Measurements from ENCODE around the gene ZBTB46. TPM values are rescaled to one million over a fixed set of nuclear protein-coding genes. Genes with fewer than 3 reads are reported as not detected.

ZBTB46 gene
- polyA plus RNA-seq, 1 experiment: 2.0 TPM

DNA sequence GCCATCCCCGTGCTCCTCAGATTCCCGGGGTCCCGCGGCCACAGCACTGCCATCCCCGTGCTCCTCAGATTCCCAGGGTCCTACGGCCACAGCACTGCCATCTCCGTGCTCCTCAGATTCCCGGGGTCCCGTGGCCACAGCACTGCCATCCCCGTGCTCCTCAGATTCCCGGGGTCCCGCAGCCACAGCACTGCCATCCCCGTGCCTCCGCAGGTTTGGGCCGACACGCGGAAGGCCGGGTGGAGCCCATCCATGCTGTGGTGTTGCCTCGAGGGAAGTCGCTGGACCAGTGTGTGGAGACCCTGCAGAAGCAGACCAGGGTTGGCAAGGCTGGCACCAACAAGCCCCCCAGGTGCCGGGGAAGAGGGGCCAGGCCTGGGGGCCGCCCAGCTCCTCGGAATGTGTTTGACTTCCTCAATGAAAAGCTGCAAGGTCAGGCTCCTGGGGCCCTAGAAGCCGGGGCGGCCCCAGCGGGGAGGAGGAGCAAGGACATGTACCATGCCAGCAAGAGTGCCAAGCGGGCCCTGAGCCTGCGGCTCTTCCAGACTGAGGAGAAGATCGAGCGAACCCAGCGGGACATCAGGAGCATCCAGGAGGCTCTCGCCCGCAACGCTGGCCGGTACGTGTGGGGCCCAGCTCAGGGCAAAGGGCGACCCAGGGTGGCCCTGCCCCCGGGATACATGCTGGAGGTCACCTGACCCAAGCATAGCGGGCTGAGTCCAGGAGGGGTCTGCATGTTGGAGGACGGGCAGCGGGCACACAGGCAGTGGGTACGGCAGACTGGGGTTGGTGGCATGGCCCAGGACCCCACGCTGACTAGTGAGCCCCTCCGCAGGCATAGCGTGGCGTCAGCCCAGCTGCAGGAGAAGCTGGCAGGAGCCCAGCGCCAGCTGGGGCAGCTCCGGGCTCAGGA lies 95.9 kb downstream of the ZBTB46 start:
- DNase-seq (ENCODE audit: low read depth, low spot score): no peak
- ChIA-PET CTCF (no interaction called here), POLR2A (no interaction called here)
- no peak overlapping the region for H3K4me3 ChIP-seq (ENCODE audit: low read depth, low read length)
- no peaks in the 10 kb centered on the region; the same call in 1 of the 2 replicates for H3K9me3 ChIP-seq (ENCODE audit: control insufficient read depth, insufficient read depth, low read length)
- no peaks in the 10 kb centered on the region for H3K27me3 ChIP-seq (ENCODE audit: control insufficient read depth, insufficient read depth, low read length)
- H3K27ac ChIP-seq (ENCODE audit: low read depth, low read length): no peak overlapping the region
- TF ChIP-seq, protein P1, sequence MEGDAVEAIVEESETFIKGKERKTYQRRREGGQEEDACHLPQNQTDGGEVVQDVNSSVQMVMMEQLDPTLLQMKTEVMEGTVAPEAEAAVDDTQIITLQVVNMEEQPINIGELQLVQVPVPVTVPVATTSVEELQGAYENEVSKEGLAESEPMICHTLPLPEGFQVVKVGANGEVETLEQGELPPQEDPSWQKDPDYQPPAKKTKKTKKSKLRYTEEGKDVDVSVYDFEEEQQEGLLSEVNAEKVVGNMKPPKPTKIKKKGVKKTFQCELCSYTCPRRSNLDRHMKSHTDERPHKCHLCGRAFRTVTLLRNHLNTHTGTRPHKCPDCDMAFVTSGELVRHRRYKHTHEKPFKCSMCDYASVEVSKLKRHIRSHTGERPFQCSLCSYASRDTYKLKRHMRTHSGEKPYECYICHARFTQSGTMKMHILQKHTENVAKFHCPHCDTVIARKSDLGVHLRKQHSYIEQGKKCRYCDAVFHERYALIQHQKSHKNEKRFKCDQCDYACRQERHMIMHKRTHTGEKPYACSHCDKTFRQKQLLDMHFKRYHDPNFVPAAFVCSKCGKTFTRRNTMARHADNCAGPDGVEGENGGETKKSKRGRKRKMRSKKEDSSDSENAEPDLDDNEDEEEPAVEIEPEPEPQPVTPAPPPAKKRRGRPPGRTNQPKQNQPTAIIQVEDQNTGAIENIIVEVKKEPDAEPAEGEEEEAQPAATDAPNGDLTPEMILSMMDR (IDR thresholded peaks at IDR 0.05; ENCODE audit: low read depth, low read length): no peak

- H3K4me3 ChIP-seq (ENCODE audit: low read depth, low read length): no peak overlapping the region
- TF ChIP-seq, protein P1 (IDR thresholded peaks at IDR 0.05; ENCODE audit: low read depth, low read length): no peak
- CTCF ChIA-PET: no interaction called here
- POLR2A ChIA-PET: no interaction called here
- no peak for DNase-seq (ENCODE audit: low read depth, low spot score)
- H3K9me3 ChIP-seq (ENCODE audit: control insufficient read depth, insufficient read depth, low read length): no peaks in the 10 kb centered on the region; the same call in 1 of the 2 replicates
- no peaks in the 10 kb centered on the region for H3K27me3 ChIP-seq (ENCODE audit: control insufficient read depth, insufficient read depth, low read length)
- H3K27ac ChIP-seq (ENCODE audit: low read depth, low read length): peak overlapping the region; percentile 21
Observed at GRCh38 chr20:63734111-63734945, 96.7 kb downstream of the ZBTB46 start.

GRCh38 chr20:63733579-63734081 lies 97.4 kb downstream of the ZBTB46 start:
- POLR2A ChIA-PET: no interaction called here
- CTCF ChIA-PET: no interaction called here
- no peak for DNase-seq (ENCODE audit: low read depth, low spot score)

DNA sequence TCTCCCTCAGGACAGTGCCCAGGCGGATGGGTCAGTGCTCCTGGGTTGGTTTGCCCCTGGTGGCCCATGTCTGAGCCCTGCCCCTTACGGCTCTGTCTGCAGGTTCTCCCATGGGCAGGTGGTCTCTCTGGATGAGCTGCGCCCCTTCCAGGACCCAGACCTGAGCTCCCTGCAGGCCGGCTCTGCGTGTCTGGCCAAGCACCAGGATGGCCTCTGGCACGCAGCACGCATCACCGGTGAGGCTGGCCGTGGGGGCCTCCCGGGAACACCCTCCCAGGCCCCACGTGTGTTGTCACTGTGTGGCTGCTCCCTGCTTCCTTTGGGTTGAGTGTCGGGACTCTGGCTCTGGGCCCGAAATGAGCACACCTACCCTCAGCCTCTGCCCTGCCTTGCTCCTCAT lies 97.9 kb downstream of the ZBTB46 start:
- Histone ChIP-seq H3K4me3 (ENCODE audit: low read depth, low read length) (no peak overlapping the region), H3K27me3 (ENCODE audit: control insufficient read depth, insufficient read depth, low read length) (no peaks in the 10 kb centered on the region), H3K9me3 (ENCODE audit: control insufficient read depth, insufficient read depth, low read length) (no peaks in the 10 kb centered on the region; the same call in 1 of the 2 replicates), H3K27ac (ENCODE audit: low read depth, low read length) (no peak overlapping the region)
- TF ChIP-seq, protein P1 (IDR thresholded peaks at IDR 0.05; ENCODE audit: low read depth, low read length): no peak
- ChIA-PET CTCF (no interaction called here), POLR2A (no interaction called here)
- DNase-seq (ENCODE audit: low read depth, low spot score): no peak

More at GRCh38 chr20:63733579-63734081, 97.4 kb downstream of the ZBTB46 start:
- Histone ChIP-seq H3K9me3 (ENCODE audit: control insufficient read depth, insufficient read depth, low read length) (no peaks in the 10 kb centered on the region; the same call in 1 of the 2 replicates), H3K4me3 (ENCODE audit: low read depth, low read length) (no peak overlapping the region), H3K27ac (ENCODE audit: low read depth, low read length) (peak overlapping the region; percentile 21), H3K27me3 (ENCODE audit: control insufficient read depth, insufficient read depth, low read length) (no peaks in the 10 kb centered on the region)
- TF ChIP-seq, protein P1 (IDR thresholded peaks at IDR 0.05; ENCODE audit: low read depth, low read length): no peak
